H1 (cell line): ENCODE data around the gene ACBD6. TPM values are rescaled to one million over a fixed set of nuclear protein-coding genes. Genes with fewer than 3 reads are reported as not detected.
A peak's percentile ranks its signal among the peaks of the same experiment; 100 is the strongest.

Experiments
- CTCF ChIA-PET: fragments of 300-600 bp; sonication (Branson Sonifier 250); formaldehyde crosslinking; loops from one replicate; lab custom pipeline; 2021; ENCODE audit not compliant: partially characterized antibody; lab: Charles Lee
- POLR2A ChIA-PET: fragments of 300-600 bp; sonication (Branson Sonifier 250); formaldehyde crosslinking; loops from one replicate; lab custom pipeline; 2021; ENCODE audit warnings: inconsistent platforms; ENCODE audit not compliant: partially characterized antibody; lab: Charles Lee
- DNase-seq, 2 experiments: peaks; one replicate each; pipeline versions ENCODE4 v3.0.0 to v3.0.0-alpha.2; 2010 to 2022; ENCODE audit warnings: low spot score in 2 of 2, low read depth in 1 of 2, mixed read lengths in 1 of 2
- FAIRE-seq: peaks from 2 replicates; lab custom pipeline; 2011; peaks lifted over from hg19 to GRCh38; lab: Jason Lieb, UNC
- H2AFZ ChIP-seq: 2 replicates; pipeline ENCODE4 v1.8.1; 2012; ENCODE audit warnings: low read length, inconsistent platforms
- H2AK5ac ChIP-seq: 2 replicates; pipeline ENCODE4 v1.6.1; 2013; ENCODE audit warnings: low read depth, low read length
- H2BK120ac ChIP-seq: replicated peaks from 2 replicates; pipeline ENCODE3; 2013; ENCODE audit warnings: low read depth, low read length, inconsistent platforms
- H2BK12ac ChIP-seq: 2 replicates; pipeline ENCODE4 v1.6.1; 2013; ENCODE audit warnings: low read depth, low read length
- H2BK15ac ChIP-seq: 2 replicates; pipeline ENCODE4 v1.6.1; 2013; ENCODE audit warnings: low read length
- H2BK20ac ChIP-seq: 2 replicates; pipeline ENCODE4 v1.6.1; 2013; ENCODE audit warnings: low read length
- H2BK5ac ChIP-seq: 2 replicates; pipeline ENCODE4 v1.6.1; 2013; ENCODE audit warnings: low read depth, low read length
- H3K14ac ChIP-seq: 2 replicates; pipeline ENCODE4 v1.6.1; 2013; ENCODE audit warnings: inconsistent platforms; ENCODE audit not compliant: insufficient read length
- H3K18ac ChIP-seq: 2 replicates; pipeline ENCODE4 v1.6.1; 2013; ENCODE audit warnings: low read length; ENCODE audit errors: extremely low read depth
- H3K23ac ChIP-seq: 2 replicates; pipeline ENCODE4 v1.6.1; 2013; ENCODE audit warnings: inconsistent platforms; ENCODE audit not compliant: insufficient read length
- H3K23me2 ChIP-seq: 2 replicates; pipeline ENCODE4 v1.6.1; 2013; ENCODE audit warnings: low read depth, low read length
- H3K27ac ChIP-seq: 2 replicates; pipeline ENCODE4 v1.6.1; 2011; ENCODE audit warnings: low read depth, low read length, inconsistent platforms
- H3K27me3 ChIP-seq, 4 experiments: replicated peaks in 1 of 4; 1 replicate in 1 of 4; 2 replicates in 3 of 4; pipeline versions ENCODE4 v1.6.1 to v1.8.1; 2011 to 2013; ENCODE audit warnings: low read length in 3 of 4, mild to moderate bottlenecking in 3 of 4, inconsistent platforms in 2 of 4, mixed read lengths in 2 of 4, moderate library complexity in 1 of 4; ENCODE audit not compliant: control insufficient read depth in 3 of 4, insufficient read depth in 3 of 4; ENCODE audit errors: extremely low read depth in 1 of 4
- H3K36me3 ChIP-seq, 4 experiments: 2 replicates each; pipeline versions ENCODE4 v1.6.1 to v1.8.1; 2011 to 2013; ENCODE audit warnings: mild to moderate bottlenecking in 4 of 4, low read length in 3 of 4, moderate library complexity in 2 of 4, control low read depth in 1 of 4, inconsistent platforms in 1 of 4; ENCODE audit not compliant: insufficient read depth in 4 of 4, control insufficient read depth in 2 of 4
- H3K4ac ChIP-seq: replicated peaks from 2 replicates; pipeline ENCODE3; 2013; ENCODE audit warnings: low read length, low read depth, mixed read lengths, inconsistent platforms; ENCODE audit not compliant: insufficient read length
- H3K4me1 ChIP-seq, 4 experiments: replicated peaks in 1 of 4; 1 replicate in 1 of 4; 2 replicates in 3 of 4; pipeline versions ENCODE4 v1.6.1 to v1.8.1; 2011 to 2013; ENCODE audit warnings: low read length in 3 of 4, inconsistent platforms in 2 of 4, mixed read lengths in 1 of 4; ENCODE audit not compliant: insufficient read depth in 4 of 4, control insufficient read depth in 3 of 4
- H3K4me2 ChIP-seq, 2 experiments: 2 replicates each; pipeline versions ENCODE4 v1.6.1 to v1.8.1; 2011 to 2013; ENCODE audit warnings: low read depth in 2 of 2, low read length in 2 of 2, control low read depth in 1 of 2, inconsistent platforms in 1 of 2, mild to moderate bottlenecking in 1 of 2; ENCODE audit not compliant: insufficient read depth in 1 of 2
- H3K4me3 ChIP-seq, 4 experiments: fragments of 200-600, 300-600 bp in 1 of 4; sonication (generic), shearing (Covaris generic), sonication (Bioruptor Twin) in 1 of 4; 2 replicates each; pipeline versions ENCODE4 v1.5.1 to v1.8.1; 2011 to 2016; ENCODE audit warnings: low read length in 4 of 4, low read depth in 3 of 4, control low read depth in 2 of 4, inconsistent platforms in 2 of 4, mild to moderate bottlenecking in 2 of 4, mixed read lengths in 1 of 4, moderate library complexity in 1 of 4; ENCODE audit not compliant: insufficient read depth in 2 of 4; ENCODE audit errors: extremely low read depth in 1 of 4
- H3K56ac ChIP-seq: replicated peaks from 2 replicates; pipeline ENCODE3; 2013; ENCODE audit warnings: low read depth, mild to moderate bottlenecking, mixed read lengths, low read length, inconsistent platforms; ENCODE audit not compliant: insufficient read length
- H3K79me1 ChIP-seq: 2 replicates; pipeline ENCODE4 v1.6.1; 2013; ENCODE audit warnings: low read depth, low read length, control low read depth
- H3K79me2 ChIP-seq, 2 experiments: 2 replicates each; pipeline versions ENCODE4 v1.6.1 to v1.8.1; 2012 to 2013; ENCODE audit warnings: low read length in 2 of 2, mild to moderate bottlenecking in 2 of 2, inconsistent platforms in 1 of 2; ENCODE audit not compliant: insufficient read depth in 2 of 2, control insufficient read depth in 1 of 2
- H3K9ac ChIP-seq, 4 experiments: replicated peaks in 1 of 4; 1 replicate in 1 of 4; 2 replicates in 3 of 4; pipeline versions ENCODE4 v1.6.1 to v1.8.1; 2011 to 2013; ENCODE audit warnings: low read depth in 3 of 4, low read length in 3 of 4, control low read depth in 2 of 4, mild to moderate bottlenecking in 2 of 4, moderate library complexity in 2 of 4, inconsistent platforms in 1 of 4; ENCODE audit errors: extremely low read depth in 1 of 4
- H3K9me3 ChIP-seq, 2 experiments: 2 replicates each; pipeline versions ENCODE4 v1.6.1 to v1.8.1; 2012 to 2013; ENCODE audit warnings: mild to moderate bottlenecking in 2 of 2, moderate library complexity in 2 of 2, control low read depth in 1 of 2, inconsistent platforms in 1 of 2, low read depth in 1 of 2, low read length in 1 of 2, mixed read lengths in 1 of 2; ENCODE audit not compliant: insufficient read depth in 2 of 2
- H4K20me1 ChIP-seq, 2 experiments: replicated peaks in 1 of 2; 2 replicates each; pipeline versions ENCODE3 to v1.8.1; 2011 to 2013; ENCODE audit warnings: inconsistent platforms in 2 of 2, low read length in 2 of 2, mild to moderate bottlenecking in 1 of 2; ENCODE audit not compliant: insufficient read depth in 2 of 2, control insufficient read depth in 1 of 2
- H4K5ac ChIP-seq: 2 replicates; pipeline ENCODE4 v1.6.1; 2013; ENCODE audit warnings: low read length, low read depth, mixed read lengths, inconsistent platforms; ENCODE audit not compliant: insufficient read length
- H4K8ac ChIP-seq: 2 replicates; pipeline ENCODE4 v1.8.0; 2013; ENCODE audit warnings: mild to moderate bottlenecking, moderate library complexity, low read length, inconsistent platforms; ENCODE audit not compliant: insufficient read depth; ENCODE audit errors: extremely low read depth
- H4K91ac ChIP-seq: replicated peaks from 2 replicates; pipeline ENCODE3; 2013; ENCODE audit warnings: low read length, mixed read lengths, inconsistent platforms; ENCODE audit not compliant: insufficient read length
- BCL11A ChIP-seq, 2 experiments: IDR thresholded peaks; one replicate each; pipeline ENCODE4 v1.6.1; 2011; ENCODE audit warnings: low read depth in 2 of 2, low read length in 2 of 2, mild to moderate bottlenecking in 2 of 2
- CBX8 ChIP-seq: fragments of 300-800, 300-1000 bp; sonication (generic); IDR thresholded peaks from 2 replicates; pipeline ENCODE4 v1.7.1; 2016; ENCODE audit warnings: low read depth, low read length, borderline replicate concordance
- CTBP2 ChIP-seq: IDR thresholded peaks from 2 replicates; pipeline ENCODE4 v1.7.0; 2011; ENCODE audit warnings: borderline replicate concordance, mild to moderate bottlenecking, moderate library complexity, mixed read lengths, low read length; ENCODE audit not compliant: insufficient read depth, insufficient read length
- EZH2 ChIP-seq: fragments of 200-600 bp; sonication (generic); IDR thresholded peaks from 2 replicates; pipeline ENCODE4 v1.7.1; 2012; ENCODE audit warnings: low read depth, mild to moderate bottlenecking, moderate library complexity, low read length, inconsistent platforms; ENCODE audit not compliant: severe bottlenecking
- HDAC2 ChIP-seq, 2 experiments: fragments of 300-600 bp in 1 of 2; sonication (generic) in 1 of 2; IDR thresholded peaks; 2 replicates each; pipeline ENCODE4 v1.6.1; 2011 to 2012; ENCODE audit warnings: low read depth in 2 of 2, low read length in 2 of 2, mild to moderate bottlenecking in 2 of 2, moderate library complexity in 2 of 2, borderline replicate concordance in 1 of 2, inconsistent platforms in 1 of 2
- RAD21 ChIP-seq, 2 experiments: IDR thresholded peaks in 1 of 2; conservative IDR thresholded peaks in 1 of 2; 2 replicates each; pipeline ENCODE4 v1.6.1; 2011; ENCODE audit warnings: low read depth in 2 of 2, low read length in 2 of 2, improper control_type of control experiment in 1 of 2, inconsistent platforms in 1 of 2, mild to moderate bottlenecking in 1 of 2, moderate library complexity in 1 of 2
- SIRT6 ChIP-seq: IDR thresholded peaks from one replicate; pipeline ENCODE4 v1.7.1; 2012; ENCODE audit warnings: low read length, inconsistent platforms
- YY1 ChIP-seq: IDR thresholded peaks from 2 replicates; pipeline ENCODE4 v1.6.1; 2011; ENCODE audit warnings: low read depth, mild to moderate bottlenecking, low read length
- WGBS, 2 experiments: shearing (Covaris generic) in 1 of 2; methylation state at CpG; one replicate each; pipeline versions ENCODE4 v1.1.6 to v1.1.7; 2013 to 2015; ENCODE audit warnings: low lambda C conversion rate in 2 of 2, mixed read lengths in 2 of 2, inconsistent platforms in 1 of 2, low coverage in 1 of 2, missing lambda C conversion rate in 1 of 2; ENCODE audit not compliant: insufficient replicate concordance in 2 of 2, insufficient coverage in 1 of 2, insufficient read length in 1 of 2; ENCODE audit errors: extremely low coverage in 1 of 2, missing lambda C conversion rate in 1 of 2; 5-methylcytosine and 5-hydroxymethylcytosine counted together
- polyA plus RNA-seq, 7 experiments: library from polyadenylated mRNA; depleted of rRNA in 3 of 7; stranded (reverse) in 5 of 7; unstranded in 2 of 7; fragments of >200 nt in 5 of 7; fragments of 200-250 nt in 2 of 7; gene quantifications; 1 replicate in 5 of 7; 2 replicates in 1 of 7; 4 replicates in 1 of 7; pipeline versions ENCODE4 v1.2.1 to v1.2.3, GENCODE V29; 2011 to 2013; ENCODE audit warnings: missing spikeins in 2 of 7, mixed read lengths in 2 of 7
- total RNA-seq: library from RNA; stranded (reverse); fragmentation: NEBNext Ultra II Directional; extraction: Animal tissue kit (Norgen Biotek cat#: 25700); gene quantifications from 2 replicates; pipeline ENCODE4 v1.2.1, GENCODE V29; 2021
- TF ChIP-seq, protein P1 (sequence below): IDR thresholded peaks from 2 replicates; pipeline ENCODE4 v1.6.1; 2012; ENCODE audit warnings: inconsistent platforms
- TF ChIP-seq, protein P2 (sequence below): IDR thresholded peaks from 2 replicates; pipeline ENCODE4 v1.6.1; 2012; ENCODE audit warnings: inconsistent platforms

Gene ACBD6
- total and polyA plus RNA-seq, 2 of the 8 experiments (the other 6 are each of a cell fraction or from before 2014, with no cell fraction given): 52.0 to 67.7 TPM

DNA sequence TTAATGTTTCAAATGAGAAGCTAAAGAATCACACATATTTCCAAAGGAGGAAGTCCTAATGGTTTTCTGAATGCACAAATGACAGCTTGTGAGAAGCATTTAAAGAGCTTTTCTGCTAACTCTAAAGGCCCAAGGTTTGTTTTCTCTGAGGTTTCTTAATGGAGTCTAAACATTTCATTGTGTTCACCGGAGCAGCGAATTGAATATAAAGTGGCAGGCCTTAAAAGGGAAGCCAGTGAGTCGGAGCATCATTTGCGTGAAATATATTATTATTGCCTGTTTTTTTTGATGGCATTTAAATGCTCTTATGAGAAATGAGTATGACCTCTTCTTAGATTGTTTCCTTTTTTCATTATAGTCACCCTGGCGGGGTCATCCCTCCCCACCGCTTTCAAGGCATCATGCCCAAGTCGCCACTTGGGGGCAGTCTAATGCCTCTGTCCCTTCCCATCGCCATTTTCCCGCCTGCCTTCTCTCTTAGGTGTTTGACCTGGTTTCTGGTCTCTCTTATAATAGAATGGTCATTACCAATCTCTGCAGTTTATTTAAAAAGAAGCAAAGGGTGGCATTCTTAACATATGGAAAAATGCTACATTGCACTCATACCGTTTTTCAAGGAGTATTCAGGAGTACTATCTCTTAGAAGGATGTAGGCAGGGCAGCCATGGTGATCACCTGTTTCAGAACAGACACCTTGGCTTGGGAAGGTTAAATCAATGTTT is 31.1 kb upstream of the ACBD6 start:
- Histone ChIP-seq H3K4ac (no peak overlapping the region), H3K4me3 (no peak overlapping the region), H3K9me3 (no peaks in the 10 kb centered on the region), H3K4me1 (peaks cover 0 to 2% (median 0%) of the 10 kb centered on the region in 4 experiments; a peak in 2 of 7 replicates), H3K23ac (no peak overlapping the region), H3K56ac (no peak overlapping the region), H3K23me2 (no peaks in the 10 kb centered on the region), H2BK120ac (no peak overlapping the region), H3K36me3 (no peaks in the 10 kb centered on the region), H2BK12ac (no peak overlapping the region), H4K91ac (no peak overlapping the region), H3K9ac (no peak overlapping the region), H3K14ac (no peak overlapping the region), H3K18ac (no peak overlapping the region), H3K4me2 (no peak overlapping the region), H4K20me1 (no peaks in the 10 kb centered on the region), H2BK15ac (no peak overlapping the region), H3K27me3 (no peaks in the 10 kb centered on the region), H3K27ac (no peak overlapping the region), H2BK5ac (no peak overlapping the region), H2AFZ (peak overlapping the region; percentile 88), H4K5ac (no peak overlapping the region), H3K79me2 (no peaks in the 10 kb centered on the region), H4K8ac (no peak overlapping the region), H3K79me1 (no peaks in the 10 kb centered on the region), H2AK5ac (no peak overlapping the region), H2BK20ac (no peak overlapping the region)
- DNase-seq (peak; percentile 15 to 84), FAIRE-seq (peak; percentile 28)
- ChIA-PET POLR2A (interaction anchor here (1.3 kb wide), 1 partner anchor 9 kb away, joined by 3 read pairs; no protein-coding TSS in a partner anchor), CTCF (interaction anchor here (0.7 to 8.5 kb wide), 25 partner anchors 9 to 584 kb away, joined by 3 to 77 read pairs (median 3); partner anchors contain the start of gene ACBD6)
- 28% methylated on average over 10 of the region's 10 CpGs; no CpG with 5 or more reads in 1 of the 2 experiments for WGBS, 2 experiments
- TF ChIP-seq EZH2 (no peak), CTBP2 (no peak), CBX8 (no peak), YY1 (peak; percentile 93), HDAC2 (IDR thresholded peaks at IDR 0.05; ENCODE audit: borderline replicate concordance in 1 of 2, low read depth in 2 of 2, low read length in 2 of 2) (no peak), RAD21 (IDR thresholded peaks at IDR 0.05 in 1 of 2, conservative IDR thresholded peaks at IDR 0.05 in 1 of 2; ENCODE audit: low read depth in 2 of 2, low read length in 2 of 2) (peak; percentile 95 to 98), BCL11A (IDR thresholded peaks at IDR 0.05; ENCODE audit: low read depth in 2 of 2, low read length in 2 of 2) (no peak), SIRT6 (no peak)
- TF ChIP-seq, protein P1, sequence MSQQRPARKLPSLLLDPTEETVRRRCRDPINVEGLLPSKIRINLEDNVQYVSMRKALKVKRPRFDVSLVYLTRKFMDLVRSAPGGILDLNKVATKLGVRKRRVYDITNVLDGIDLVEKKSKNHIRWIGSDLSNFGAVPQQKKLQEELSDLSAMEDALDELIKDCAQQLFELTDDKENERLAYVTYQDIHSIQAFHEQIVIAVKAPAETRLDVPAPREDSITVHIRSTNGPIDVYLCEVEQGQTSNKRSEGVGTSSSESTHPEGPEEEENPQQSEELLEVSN: 0 out of 2 replicates have a peak, but pooled peaks have one; percentile 56
- TF ChIP-seq, protein P2, sequence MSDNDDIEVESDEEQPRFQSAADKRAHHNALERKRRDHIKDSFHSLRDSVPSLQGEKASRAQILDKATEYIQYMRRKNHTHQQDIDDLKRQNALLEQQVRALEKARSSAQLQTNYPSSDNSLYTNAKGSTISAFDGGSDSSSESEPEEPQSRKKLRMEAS: peak; percentile 14; the same call in 1 of the 2 replicates
